Right lobe of liver (tissue), 6 donors: ENCODE data around the gene PPM1L. TPM values are rescaled to one million over a fixed set of nuclear protein-coding genes. Genes with fewer than 3 reads are reported as not detected.

Experiments
- ATAC-seq, 4 donors: fragments of 200-7000 bp; cut with Tn5 transposase; one replicate each; pipeline ENCODE4 v1.9.1; 2020; ENCODE audit warnings: mild to moderate bottlenecking in 4 of 4, moderate library complexity in 4 of 4
- DNase-seq, 3 donors: peaks; one replicate each; pipeline ENCODE4 v3.0.0-alpha.2; 2020
- H3K27ac ChIP-seq, 3 donors: fragments of 200-600 bp; one replicate each; pipeline ENCODE4 v1.8.0; 2022
- H3K27me3 ChIP-seq, 2 donors: fragments of 200-600 bp; one replicate each; pipeline ENCODE4 v1.8.0; 2022
- H3K36me3 ChIP-seq, 4 donors: fragments of 200-600 bp; sonication (generic) in 1 of 4; one replicate each; pipeline versions ENCODE4 v1.5.1 to v1.8.0; 2017 to 2022; ENCODE audit warnings: control low read depth in 1 of 4
- H3K4me1 ChIP-seq, 4 donors: fragments of 200-600 bp; sonication (generic) in 1 of 4; one replicate each; pipeline versions ENCODE4 v1.5.1 to v1.8.0; 2017 to 2022; ENCODE audit warnings: control low read depth in 1 of 4
- H3K4me3 ChIP-seq, 3 donors: fragments of 200-600 bp; one replicate each; pipeline ENCODE4 v1.8.0; 2022
- H3K9me3 ChIP-seq, 4 donors: fragments of 200-600 bp; sonication (generic) in 1 of 4; one replicate each; pipeline versions ENCODE4 v1.5.1 to v1.8.0; 2017 to 2022; ENCODE audit warnings: control low read depth in 1 of 4
- POLR2A ChIP-seq: fragments of 450-650 bp; IDR thresholded peaks from one replicate; pipeline ENCODE4 v1.6.1; 2017; ENCODE audit warnings: antibody characterized with exemption, mild to moderate bottlenecking
- WGBS: methylation state at CpG from one replicate; pipeline ENCODE4 v1.1.6; 2018; ENCODE audit warnings: low coverage, low lambda C conversion rate; ENCODE audit not compliant: insufficient coverage; ENCODE audit errors: missing lambda C conversion rate; 5-methylcytosine and 5-hydroxymethylcytosine counted together
- intact Hi-C, 2 donors: fragments of 100-400 bp; cut with DNase I; formaldehyde crosslinking; loops; one replicate each; pipeline versions ENCODE4 v1.11.2 to v1.14.1; 2022
- total RNA-seq, 6 experiments: library from RNA; depleted of rRNA in 2 of 6; stranded (reverse); fragments of >200 nt in 2 of 6; fragmentation: NEBNext Ultra II Directional in 3 of 6; extraction: Animal tissue kit (Norgen Biotek cat#: 25700) in 3 of 6; gene quantifications; one replicate each; pipeline versions ENCODE4 v1.1.0 to v1.2.4, GENCODE V29; 2016 to 2023
- TF ChIP-seq, protein P1 (sequence below), 4 donors: fragments of 200-600 bp in 3 of 4; fragments of 450-650 bp in 1 of 4; IDR thresholded peaks; one replicate each; pipeline versions ENCODE4 v1.5.1 to v1.8.0; 2016 to 2022; ENCODE audit warnings: antibody characterized with exemption in 4 of 4, mild to moderate bottlenecking in 2 of 4
- donor health status: DM: no; HTN: yes; CAD: no.
- donor health status: DM: no; HTN: no; CAD: no.
- donor health status: DM: no; HTN: no; CAD: no.
- donor health status: DM: no; HTN: yes; CAD: no.
- donor health status: DM: no; HTN: yes; CAD: no.

PPM1L gene
- total RNA-seq, 6 experiments from 2014 or later = 6.9 to 25.4 (median 14.7) TPM

DNA sequence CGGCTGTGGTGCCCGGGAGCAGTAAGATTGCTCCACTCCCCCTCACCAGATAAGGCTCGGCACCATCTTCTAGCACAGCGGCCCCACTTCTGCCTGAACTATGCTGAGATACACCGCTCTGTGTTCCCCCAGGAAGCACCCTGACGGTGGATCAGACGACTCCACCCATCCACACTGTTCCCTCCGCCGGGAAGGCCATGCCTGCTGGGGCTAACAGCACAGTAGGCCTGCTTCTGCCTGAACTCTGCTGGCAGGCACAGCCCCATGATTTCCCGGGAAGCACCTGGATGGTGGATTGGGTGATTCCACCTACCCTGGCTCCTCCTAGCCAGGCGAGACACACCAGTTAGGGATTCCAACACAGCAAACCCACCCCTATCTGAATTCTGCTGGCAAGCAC, 36.3 kb upstream of the PPM1L start:
- H3K27ac ChIP-seq = no peak overlapping the region
- peak in 1 of 4 donors; percentile 18 for ATAC-seq
- DNase-seq = no peak

GRCh38 chr3:160720123-160720746, 35.8 kb upstream of the PPM1L start:
- ATAC-seq (peak; percentile 52 to 64 (median 58)), DNase-seq (no peak)
- intact Hi-C loops = no loop called here

More for the DNA sequence above, 36.3 kb upstream of the PPM1L start:
- no peaks in the 10 kb centered on the region for H3K4me1 ChIP-seq
- H3K9me3 ChIP-seq = no peaks in the 10 kb centered on the region
- intact Hi-C loops = no loop called here
- no peaks in the 10 kb centered on the region for H3K36me3 ChIP-seq
- WGBS = 86% methylated on average over 3 of the region's 11 CpGs
- H3K4me3 ChIP-seq = no peak overlapping the region
- TF ChIP-seq POLR2A = no peak
- TF ChIP-seq, protein P1, sequence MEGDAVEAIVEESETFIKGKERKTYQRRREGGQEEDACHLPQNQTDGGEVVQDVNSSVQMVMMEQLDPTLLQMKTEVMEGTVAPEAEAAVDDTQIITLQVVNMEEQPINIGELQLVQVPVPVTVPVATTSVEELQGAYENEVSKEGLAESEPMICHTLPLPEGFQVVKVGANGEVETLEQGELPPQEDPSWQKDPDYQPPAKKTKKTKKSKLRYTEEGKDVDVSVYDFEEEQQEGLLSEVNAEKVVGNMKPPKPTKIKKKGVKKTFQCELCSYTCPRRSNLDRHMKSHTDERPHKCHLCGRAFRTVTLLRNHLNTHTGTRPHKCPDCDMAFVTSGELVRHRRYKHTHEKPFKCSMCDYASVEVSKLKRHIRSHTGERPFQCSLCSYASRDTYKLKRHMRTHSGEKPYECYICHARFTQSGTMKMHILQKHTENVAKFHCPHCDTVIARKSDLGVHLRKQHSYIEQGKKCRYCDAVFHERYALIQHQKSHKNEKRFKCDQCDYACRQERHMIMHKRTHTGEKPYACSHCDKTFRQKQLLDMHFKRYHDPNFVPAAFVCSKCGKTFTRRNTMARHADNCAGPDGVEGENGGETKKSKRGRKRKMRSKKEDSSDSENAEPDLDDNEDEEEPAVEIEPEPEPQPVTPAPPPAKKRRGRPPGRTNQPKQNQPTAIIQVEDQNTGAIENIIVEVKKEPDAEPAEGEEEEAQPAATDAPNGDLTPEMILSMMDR (IDR thresholded peaks at IDR 0.05) = no peak
- H3K27me3 ChIP-seq = no peaks in the 10 kb centered on the region

DNA sequence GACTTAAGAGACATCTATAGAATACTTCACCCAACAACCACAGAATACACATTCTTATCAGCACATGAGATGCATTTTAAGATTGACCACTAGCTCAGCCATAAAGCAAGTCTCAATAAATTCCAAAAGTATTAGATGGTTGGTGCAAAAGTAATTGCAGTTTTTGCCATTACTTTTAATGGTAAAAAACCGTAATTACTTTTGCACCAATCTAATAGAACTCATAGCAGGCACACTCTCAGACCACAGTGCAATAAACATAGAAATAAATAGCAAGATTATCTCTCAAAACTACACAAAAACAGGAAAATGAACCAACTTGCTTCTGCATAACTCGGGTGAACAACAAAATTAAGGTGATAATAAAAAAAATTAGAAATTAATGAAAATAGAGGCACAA, 33.7 kb upstream of the PPM1L start:
- intact Hi-C loops = no loop called here
- ATAC-seq = no peak

More at GRCh38 chr3:160720123-160720746, 35.8 kb upstream of the PPM1L start:
- WGBS = 33% methylated on average over 1 of the region's 5 CpGs
- no peak for TF ChIP-seq POLR2A
- TF ChIP-seq, protein P1 (IDR thresholded peaks at IDR 0.05) = peak in 2 of 4 donors; percentile 21 to 30
- H3K9me3 ChIP-seq = no peaks in the 10 kb centered on the region
- H3K4me1 ChIP-seq = no peaks in the 10 kb centered on the region
- H3K27me3 ChIP-seq = no peaks in the 10 kb centered on the region
- no peak overlapping the region for H3K27ac ChIP-seq
- H3K36me3 ChIP-seq = no peaks in the 10 kb centered on the region
- H3K4me3 ChIP-seq = no peak overlapping the region

GRCh38 chr3:160725338-160725737, 30.7 kb upstream of the PPM1L start:
- ATAC-seq = no peak
- Histone ChIP-seq H3K4me1 (no peaks in the 10 kb centered on the region), H3K9me3 (no peaks in the 10 kb centered on the region), H3K27ac (no peak overlapping the region), H3K27me3 (no peaks in the 10 kb centered on the region), H3K4me3 (no peak overlapping the region), H3K36me3 (no peaks in the 10 kb centered on the region)
- intact Hi-C loops = no loop called here
- no peak for TF ChIP-seq POLR2A
- TF ChIP-seq, protein P1 (IDR thresholded peaks at IDR 0.05) = no peak
- no peak for DNase-seq
- 47% methylated on average over 2 of the region's 2 CpGs for WGBS

More for the DNA sequence above, 33.7 kb upstream of the PPM1L start:
- Histone ChIP-seq H3K9me3 (no peaks in the 10 kb centered on the region), H3K4me1 (no peaks in the 10 kb centered on the region), H3K27ac (no peak overlapping the region), H3K4me3 (no peak overlapping the region), H3K27me3 (no peaks in the 10 kb centered on the region), H3K36me3 (no peaks in the 10 kb centered on the region)
- 56% methylated on average over 2 of the region's 2 CpGs for WGBS
- no peak for DNase-seq
- TF ChIP-seq, protein P1 (IDR thresholded peaks at IDR 0.05) = no peak
- TF ChIP-seq POLR2A = no peak
